NCI-H1105 (cell line): ENCODE results near the gene APBB3.

Experiments used
- DNase-seq: peaks from one replicate; lab custom pipeline; 2025; lab: John Stamatoyannopoulos, UW

Gene APBB3

DNA sequence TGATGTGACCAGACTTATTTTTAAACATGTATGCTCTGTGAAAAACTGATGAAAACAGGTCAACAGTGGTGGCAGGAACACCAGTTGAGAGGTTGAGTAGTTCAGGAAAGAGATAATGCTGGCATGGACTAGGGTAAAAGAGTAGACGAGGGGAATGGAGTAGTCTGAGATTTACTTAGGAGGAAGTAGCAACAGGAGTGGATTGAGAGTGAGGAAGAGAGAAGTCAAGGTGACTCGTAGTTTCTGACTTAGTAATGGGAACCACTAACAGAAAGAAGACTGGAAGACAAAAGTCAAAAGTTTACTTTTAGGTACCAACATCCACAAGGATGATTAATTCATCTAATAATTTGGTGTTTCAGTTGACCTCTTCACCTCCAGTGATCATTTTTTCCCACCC lies 10.7 kb downstream of the APBB3 start:
- no peak for DNase-seq

DNA sequence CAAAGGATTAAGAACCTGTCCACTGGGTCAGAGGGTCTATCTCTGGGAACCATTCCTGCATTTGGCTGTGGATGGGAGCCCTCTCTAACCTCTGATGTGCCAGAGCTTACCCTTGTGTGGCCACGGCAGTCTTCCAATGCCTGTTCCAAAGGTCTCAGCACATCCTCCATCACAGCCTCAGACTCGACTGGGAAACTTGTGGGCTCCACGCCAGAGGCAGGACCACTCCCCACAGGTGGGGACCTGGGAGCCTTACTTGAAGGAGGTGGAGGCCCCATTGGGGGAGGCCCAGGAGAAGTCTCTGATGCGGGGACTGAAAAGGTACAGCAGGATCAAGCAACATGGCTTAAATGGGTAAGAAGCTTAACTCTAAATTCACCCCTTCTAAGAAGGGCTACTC lies 12.5 kb downstream of the APBB3 start:
- DNase-seq, result no peak

DNA sequence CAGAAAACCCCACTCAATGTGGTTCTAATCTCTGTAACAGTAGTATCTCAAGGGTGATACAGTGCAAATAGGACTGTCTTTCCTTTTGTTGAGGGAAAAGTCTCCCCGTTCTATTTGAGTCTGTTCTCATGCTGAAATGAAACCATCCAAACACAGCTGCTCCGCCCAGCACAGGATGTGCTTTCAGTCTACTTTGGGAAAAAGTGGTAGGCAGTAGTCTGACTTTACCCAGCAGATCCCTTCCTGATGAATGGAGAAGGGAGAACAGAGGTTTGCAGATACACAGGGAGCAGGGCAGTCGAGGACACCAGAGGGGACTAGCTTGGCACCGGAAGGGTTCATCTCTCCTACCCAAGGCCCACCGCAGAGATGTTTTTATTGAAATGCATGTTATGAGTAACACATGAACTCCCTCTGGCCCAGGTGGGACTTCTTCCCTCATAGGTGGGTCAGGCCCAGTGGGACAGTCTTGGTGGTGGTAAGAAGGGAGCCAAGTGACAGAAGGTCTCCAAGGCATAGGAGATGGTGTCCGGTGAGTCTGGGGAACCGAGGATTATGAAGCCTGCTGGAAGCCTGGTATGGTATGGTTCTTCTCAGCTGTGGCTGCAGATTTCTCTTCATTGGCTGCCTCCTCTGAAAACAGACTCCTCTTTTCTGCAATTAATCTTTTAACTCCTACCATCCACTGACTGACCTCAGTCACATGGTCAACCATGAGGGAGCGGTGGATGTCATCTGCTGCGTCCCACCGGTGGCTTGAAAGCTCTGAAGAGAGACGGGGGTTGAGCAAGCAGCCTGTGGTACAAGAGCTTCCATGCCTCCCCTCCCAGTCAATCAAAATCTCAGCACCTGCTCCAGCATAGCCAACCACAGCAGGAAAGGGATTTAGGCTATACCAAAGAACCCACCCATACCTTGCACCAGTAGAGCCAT lies 14.0 kb downstream of the APBB3 start:
- no peak for DNase-seq

DNA sequence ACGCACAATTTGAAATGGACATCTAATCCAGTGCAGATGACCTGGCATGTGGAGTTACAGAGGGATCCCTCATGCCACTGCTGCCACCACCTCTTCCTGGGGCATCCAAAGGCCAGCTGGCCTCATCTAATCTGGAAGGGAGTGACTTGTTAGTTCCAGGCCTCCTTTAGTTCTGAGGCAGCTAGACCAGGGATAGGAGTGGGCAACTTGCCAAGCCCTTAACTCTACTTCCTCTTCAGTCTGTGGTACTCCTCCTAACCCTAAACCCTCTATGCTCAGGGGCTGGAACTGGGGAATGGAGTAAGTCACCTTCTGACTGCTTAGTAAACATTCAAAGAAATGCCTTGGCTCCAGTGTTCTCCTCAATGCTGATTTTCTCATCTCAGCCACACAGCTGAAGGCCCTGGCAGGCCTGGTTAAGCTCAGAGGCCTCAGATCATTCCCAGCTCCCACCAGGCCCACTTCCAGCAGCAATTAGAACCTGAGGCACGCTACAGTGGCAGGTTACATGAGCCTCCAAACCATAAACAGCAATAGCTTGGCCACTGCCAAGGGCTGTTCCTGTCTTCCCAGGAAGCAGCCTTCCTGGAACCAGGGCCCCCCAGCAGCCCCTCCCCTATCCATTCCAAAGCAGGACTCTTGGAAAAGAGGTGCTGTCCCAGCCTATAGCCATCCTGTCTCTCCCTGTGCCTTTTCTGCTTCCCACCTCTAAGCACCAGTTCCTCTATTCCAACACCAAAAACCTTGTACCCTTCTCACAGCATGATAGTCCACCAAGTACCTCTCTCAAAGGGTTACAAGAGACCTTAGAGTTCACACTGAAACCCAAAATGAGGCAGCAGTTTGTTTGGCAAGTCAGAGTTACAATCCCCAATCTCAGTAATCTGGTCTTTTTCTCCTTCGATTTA lies 14.9 kb downstream of the APBB3 start:
- no peak for DNase-seq

DNA sequence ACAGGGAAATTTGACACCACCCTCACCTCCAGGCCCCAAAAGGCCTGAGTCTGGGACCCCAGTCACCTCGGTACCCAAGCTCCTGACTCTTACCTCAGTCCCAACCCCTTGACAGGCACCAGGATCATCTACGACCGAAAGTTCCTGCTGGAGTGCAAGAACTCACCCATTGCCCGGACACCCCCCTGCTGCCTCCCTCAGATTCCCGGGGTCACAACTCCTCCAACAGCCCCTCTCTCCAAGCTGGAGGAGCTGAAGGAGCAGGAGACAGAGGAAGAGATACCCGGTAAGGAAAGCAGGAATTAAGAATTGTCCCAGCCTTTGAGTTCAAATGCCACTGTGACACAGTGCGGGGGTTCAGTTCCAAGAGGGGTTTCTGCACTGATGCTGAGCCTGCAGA lies 15.6 kb downstream of the APBB3 start:
- no peak for DNase-seq

DNA sequence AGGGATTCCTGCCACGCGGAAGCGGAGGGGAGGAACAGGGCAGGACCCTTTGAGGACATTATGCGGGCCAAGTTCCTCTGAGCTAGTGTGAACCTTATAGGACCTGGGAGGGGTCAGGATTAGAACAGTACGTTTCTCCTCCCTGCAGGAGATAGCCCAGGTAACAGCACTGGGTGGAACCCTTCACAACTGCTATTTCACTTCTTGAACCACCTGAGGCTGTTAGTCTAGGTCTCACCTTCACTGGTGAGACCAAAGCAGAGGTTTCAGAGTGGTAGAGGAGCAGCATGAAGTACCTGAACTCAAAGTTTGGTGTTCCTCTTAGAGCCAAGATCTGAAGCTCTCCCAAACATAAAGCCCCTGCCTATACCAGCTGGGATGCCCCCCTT lies 16.1 kb downstream of the APBB3 start:
- no peak for DNase-seq

DNA sequence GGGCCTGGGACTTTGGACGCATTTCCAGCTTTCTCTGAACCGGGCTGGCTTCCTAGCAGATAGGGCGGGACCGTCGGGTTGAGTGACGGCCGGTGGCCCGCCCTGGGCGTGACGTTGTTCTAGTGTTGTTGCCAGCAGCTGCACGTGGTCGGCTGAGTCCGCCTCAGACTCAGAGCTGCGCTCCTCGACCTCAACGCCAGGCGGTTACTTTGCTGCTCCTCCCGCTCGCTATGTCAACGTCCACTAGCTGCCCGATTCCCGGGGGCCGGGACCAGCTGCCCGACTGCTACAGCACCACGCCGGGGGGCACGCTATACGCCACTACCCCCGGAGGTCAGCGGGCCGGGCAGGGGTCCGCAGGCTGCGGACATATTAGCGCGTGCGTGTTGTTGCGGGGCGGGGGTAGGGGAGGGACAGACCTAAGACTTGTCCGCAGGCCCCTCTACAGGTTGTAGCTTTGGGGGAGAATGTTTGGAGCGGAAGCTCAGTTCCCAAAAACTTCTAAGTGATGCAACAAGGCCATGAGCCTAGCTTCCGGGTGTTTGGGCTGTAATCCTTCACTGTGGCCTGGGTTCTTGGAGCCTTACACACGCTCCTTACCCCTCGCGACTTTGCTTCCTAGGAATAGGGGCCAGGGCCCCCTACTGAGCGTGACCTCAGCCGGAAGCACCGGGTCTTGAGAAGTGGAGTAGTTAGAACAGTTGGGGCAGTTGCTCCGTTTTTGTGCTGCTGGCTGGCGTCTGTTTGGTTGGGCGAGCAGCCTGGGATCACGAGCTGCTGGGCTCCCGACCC lies 16.7 kb downstream of the APBB3 start, which contains the start of gene EIF4EBP3:
EIF4EBP3 (plus strand) TSS at position 155 of the 792 bp plus-strand sequence; CDS start at position 231, 76 bp downstream.
- peak; percentile 72 for DNase-seq

DNA sequence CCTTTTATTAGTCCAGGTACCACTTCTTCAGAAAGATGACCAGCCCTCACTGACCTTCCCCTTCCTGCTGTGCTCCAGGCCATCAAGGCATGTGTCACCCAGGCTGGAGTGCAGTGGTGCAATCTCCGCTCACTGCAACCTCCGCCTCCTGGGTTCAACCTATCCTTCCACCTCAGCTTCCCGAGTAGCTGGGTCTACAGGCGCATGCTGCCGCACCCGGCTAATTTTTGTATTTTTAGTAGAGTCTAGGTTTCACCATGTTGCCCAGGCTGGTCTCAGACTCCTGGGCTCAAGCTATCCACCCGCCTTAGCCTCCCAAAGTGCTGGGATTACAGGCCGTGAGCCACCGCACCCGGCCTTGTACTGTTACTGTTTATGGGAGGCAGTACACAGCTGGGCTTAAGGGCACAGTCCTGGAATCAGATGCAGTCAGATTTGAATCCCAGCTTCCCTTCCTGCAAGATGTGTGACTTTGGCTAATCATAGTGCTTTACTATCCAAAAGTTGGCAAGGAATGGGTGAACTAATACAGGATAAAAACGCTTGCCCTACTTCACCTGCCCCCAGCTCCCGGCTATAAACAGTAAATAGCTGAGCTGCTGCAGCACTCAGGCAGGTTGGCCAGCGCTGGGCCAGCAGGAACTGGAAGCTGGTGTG lies 17.4 kb downstream of the APBB3 start:
- no peak for DNase-seq

DNA sequence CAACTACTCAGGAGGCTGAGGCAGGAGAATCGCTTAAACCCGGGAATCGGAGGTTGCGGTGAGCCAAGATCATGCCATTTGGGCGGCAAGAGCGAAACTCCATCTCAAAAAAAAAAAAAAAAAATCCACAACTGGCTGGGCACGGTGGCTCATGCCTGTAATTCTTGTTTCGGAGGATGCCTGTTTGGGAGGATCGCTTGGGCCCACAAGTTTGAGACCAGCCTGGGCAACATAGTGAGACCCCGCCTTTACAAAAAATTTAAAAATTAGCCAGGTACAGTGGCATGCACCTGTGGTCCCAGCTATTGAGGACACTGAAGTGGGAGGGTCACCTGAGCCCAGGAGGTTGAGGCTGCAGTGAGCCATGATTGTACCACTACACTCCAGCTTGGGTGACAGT lies 18.8 kb downstream of the APBB3 start:
- no peak for DNase-seq

DNA sequence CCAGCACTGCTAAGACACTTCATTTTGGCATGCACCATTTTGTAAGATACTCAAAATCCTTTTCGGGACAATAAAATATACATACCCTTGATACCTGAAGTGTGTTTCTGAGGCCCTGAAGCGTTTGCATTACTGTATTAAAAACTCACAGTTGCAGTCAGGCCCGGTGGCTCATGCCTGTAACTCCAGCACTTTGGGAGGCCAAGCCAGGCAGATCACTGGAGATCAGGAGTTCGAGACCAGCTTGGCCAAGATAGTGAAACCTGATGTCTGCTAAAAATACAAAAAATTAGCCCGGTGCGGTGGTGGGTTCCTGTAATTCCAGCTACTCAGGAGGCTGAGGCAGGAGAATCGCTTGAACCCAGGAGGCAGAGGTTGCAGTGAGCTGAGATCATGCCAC lies 19.4 kb downstream of the APBB3 start:
- DNase-seq, result no peak

DNA sequence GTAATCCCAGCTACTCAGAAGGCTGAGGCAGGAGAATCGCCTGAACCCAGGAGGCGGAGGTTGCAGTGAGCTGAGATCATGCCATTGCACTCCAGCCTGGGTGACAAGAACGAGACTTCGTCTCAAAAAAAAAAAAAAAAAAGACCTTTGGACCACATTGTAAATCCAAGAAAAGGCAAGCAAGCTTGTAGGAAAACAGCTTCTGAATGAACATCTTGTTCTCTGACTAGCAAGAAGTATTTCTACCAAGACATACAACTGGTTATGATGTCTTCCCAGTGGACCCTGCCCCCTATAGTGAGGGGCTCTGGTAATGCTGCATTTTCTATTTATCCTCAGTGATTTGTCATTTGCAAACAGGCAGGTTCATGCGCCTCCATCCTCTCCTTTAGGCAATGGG lies 21.4 kb downstream of the APBB3 start:
- DNase-seq, result no peak

DNA sequence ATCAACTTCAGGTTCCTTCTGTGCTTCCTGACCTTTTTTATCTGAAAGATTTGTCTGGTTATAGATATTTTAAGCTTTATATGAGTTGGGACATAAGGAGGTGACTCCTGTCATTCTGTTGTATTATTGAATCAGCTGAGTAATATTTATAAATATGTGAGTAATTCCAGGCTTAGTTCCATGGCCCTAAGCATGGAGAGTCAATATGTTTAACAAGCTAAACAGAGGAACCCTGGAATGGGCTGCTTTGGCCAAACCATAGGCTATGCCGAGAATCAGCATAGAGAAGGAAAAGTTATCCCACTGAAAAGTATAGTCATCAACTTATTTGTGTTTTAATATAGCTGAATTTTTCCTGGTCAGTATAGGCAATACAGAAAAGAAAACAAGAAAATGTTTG lies 24.2 kb downstream of the APBB3 start:
- DNase-seq, result no peak

DNA sequence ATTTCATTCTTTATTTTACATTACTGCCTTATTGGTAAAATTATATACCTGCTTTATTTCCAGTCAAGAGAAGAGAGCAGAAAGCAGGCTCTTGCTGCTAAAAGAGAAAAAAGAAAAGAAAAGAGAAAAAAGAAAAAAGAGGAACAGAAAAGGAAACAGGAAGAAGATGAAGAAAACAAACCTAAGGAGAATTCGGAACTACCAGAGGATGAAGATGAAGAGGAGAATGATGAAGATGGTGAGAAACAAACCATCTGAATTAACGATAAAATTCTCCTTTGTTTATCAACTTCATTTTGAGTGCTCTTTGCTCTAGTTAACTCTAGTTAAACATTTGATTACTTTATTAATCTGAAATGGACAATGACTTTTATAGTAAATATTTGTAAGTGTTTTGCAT lies 40.4 kb downstream of the APBB3 start:
- no peak for DNase-seq

DNA sequence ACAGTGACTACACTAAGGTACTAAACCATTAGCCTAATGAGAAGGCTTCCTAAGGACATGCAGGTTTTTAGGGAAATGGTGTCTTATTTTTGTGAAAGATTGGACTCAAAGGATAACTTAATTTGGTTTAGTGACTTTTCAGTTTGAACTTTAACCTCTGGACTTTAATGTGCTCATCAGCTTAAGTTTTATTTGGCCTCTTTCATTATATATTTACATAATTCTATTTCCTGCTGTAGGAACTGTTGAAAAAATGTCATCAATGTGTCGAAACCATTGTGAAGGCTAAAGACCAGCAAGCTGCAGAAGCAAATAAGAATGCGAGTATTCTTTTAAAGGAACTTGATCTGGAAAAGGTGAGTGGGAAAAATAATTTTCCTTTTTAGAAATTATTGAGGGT lies 51.3 kb downstream of the APBB3 start:
- DNase-seq, result no peak

DNA sequence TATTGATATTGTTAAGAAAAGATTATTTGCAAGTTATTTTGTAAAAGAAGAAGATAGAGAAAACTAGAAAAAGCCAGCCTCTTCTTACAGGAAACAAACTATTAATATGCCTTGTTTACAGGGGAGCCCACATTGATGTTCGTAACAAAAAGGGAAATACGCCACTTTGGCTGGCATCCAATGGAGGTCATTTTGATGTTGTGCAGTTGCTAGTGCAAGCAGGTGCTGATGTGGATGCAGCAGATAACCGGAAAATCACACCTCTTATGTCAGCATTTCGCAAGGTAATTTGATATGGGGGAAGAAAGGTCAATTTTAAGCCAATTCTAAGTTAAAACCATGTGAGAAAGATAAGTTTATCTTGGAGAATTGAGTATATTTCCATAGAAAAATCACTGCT lies 54.5 kb downstream of the APBB3 start:
- DNase-seq, result peak; percentile 4
